Cerebellar cortex (tissue), 1 donor: ENCODE results near the gene IL5RA.

Experiments
- DNase-seq: peaks from one replicate; pipeline ENCODE4 v3.0.0-alpha.2; 2015; ENCODE audit warnings: low spot score

IL5RA gene

GRCh38 chr3:3066378-3066777 lies 43.8 kb downstream of the IL5RA start:
- DNase-seq: no peak

GRCh38 chr3:3065876-3066275 lies 44.3 kb downstream of the IL5RA start:
- DNase-seq: no peak

- no peak for DNase-seq
Observed at GRCh38 chr3:3064297-3064696, 45.9 kb downstream of the IL5RA start.

GRCh38 chr3:3059645-3060044 lies 50.5 kb downstream of the IL5RA start:
- DNase-seq: no peak

GRCh38 chr3:3053974-3054373 lies 56.2 kb downstream of the IL5RA start:
- DNase-seq: no peak

GRCh38 chr3:3038201-3038991 lies 71.8 kb downstream of the IL5RA start:
- no peak for DNase-seq

GRCh38 chr3:3037156-3037555 lies 73.0 kb downstream of the IL5RA start:
- DNase-seq: no peak

GRCh38 chr3:3031326-3031725 lies 78.8 kb downstream of the IL5RA start:
- DNase-seq: no peak

- no peak for DNase-seq
Observed at GRCh38 chr3:3027976-3028567, 82.1 kb downstream of the IL5RA start.

GRCh38 chr3:3023111-3023745 lies 86.9 kb downstream of the IL5RA start:
- peak; percentile 13 for DNase-seq

- DNase-seq: no peak
Observed at GRCh38 chr3:3020209-3020608, 90.0 kb downstream of the IL5RA start.
